WTC11 (cell line): ENCODE measurements around the gene FRMD8.

Source experiments
- NR2C2 ChIP-seq: sonication (generic); formaldehyde crosslinking; IDR thresholded peaks from 2 replicates; pipeline ENCODE4 v1.8.0; 2022; ENCODE audit warnings: mild to moderate bottlenecking, missing genetic modification reagents
- RELA ChIP-seq: sonication (generic); formaldehyde crosslinking; IDR thresholded peaks from 2 replicates; pipeline ENCODE4 v1.8.1; 2022; ENCODE audit warnings: missing genetic modification reagents, mild to moderate bottlenecking, borderline replicate concordance
- STAT6 ChIP-seq: sonication (generic); formaldehyde crosslinking; conservative IDR thresholded peaks from 2 replicates; pipeline ENCODE4 v1.8.1; 2023; ENCODE audit warnings: mild to moderate bottlenecking, low read depth, missing genetic modification reagents, moderate library complexity
- TF ChIP-seq, protein P1 (sequence below): fragments of 200-600 bp; IDR thresholded peaks from 2 replicates; pipeline ENCODE4 v1.8.0; 2022; ENCODE audit warnings: antibody characterized with exemption

DNA sequence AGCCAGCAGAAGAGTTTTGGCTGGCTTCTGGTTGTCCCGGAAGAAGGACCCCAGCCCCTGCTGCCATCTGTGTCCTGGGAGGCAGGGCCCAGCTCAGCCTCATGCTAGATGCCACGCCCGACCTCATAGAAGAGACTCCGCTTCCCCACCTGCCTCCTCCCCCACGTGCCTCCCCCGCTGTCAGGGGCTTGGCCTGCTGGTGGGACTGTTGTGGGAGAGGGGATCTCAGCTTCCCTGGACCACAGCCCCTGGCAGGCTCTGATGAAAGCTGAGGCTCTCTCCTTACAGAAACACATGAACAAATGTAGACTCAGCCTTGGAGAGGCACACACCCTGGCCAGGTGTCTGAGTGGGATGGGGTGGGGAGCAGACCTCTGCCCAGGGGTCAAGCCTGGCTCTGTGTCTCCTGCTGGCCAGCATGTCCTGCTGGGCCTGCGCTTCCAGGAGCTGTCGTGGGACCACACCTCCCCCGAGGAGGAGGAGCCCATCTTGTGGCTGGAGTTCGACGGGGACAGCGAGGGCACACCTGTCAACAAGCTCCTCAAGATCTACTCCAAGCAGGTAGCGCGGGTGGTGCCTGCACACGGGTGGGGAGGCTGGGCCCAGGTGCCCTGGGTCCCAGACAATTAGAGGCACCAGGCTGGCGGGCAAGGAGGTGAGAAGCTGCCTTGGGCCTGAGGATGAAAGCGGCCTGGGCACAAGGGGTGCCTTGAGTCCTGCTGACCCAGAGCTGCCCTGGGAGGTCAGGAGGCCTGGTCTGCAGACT, 14.1 kb downstream of the FRMD8 start:
- no peak for TF ChIP-seq NR2C2 (CRISPR knock-in tag)
- TF ChIP-seq, protein P1, sequence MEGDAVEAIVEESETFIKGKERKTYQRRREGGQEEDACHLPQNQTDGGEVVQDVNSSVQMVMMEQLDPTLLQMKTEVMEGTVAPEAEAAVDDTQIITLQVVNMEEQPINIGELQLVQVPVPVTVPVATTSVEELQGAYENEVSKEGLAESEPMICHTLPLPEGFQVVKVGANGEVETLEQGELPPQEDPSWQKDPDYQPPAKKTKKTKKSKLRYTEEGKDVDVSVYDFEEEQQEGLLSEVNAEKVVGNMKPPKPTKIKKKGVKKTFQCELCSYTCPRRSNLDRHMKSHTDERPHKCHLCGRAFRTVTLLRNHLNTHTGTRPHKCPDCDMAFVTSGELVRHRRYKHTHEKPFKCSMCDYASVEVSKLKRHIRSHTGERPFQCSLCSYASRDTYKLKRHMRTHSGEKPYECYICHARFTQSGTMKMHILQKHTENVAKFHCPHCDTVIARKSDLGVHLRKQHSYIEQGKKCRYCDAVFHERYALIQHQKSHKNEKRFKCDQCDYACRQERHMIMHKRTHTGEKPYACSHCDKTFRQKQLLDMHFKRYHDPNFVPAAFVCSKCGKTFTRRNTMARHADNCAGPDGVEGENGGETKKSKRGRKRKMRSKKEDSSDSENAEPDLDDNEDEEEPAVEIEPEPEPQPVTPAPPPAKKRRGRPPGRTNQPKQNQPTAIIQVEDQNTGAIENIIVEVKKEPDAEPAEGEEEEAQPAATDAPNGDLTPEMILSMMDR = no peak
- TF ChIP-seq RELA (CRISPR knock-in tag) = no peak
- no peak for TF ChIP-seq STAT6 (CRISPR knock-in tag)
